ENCODE results near the gene DUSP9.

DNA sequence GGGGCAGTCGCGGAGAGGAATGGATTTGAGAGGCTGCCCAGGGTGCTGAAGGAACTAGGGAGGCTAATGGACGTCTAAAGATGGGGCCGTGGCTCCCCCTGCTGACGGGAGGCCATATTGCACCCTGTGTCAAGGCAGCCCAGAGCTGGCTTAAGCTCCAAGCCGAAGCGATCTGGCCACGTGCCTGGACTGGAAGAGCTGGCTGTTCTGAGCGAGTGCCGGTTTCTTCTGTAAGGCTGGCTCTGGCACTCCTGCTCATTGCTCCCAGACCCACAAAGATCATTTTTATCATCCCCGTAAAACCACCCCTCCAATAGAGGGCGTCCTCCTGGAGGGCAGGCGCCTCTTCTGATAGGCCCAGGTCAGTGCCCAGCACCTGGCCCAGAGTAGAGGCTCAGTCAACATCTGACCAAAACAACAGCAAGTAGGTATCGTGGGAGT is 21.0 kb downstream of the DUSP9 start:
- TF ChIP-seq BHLHE40 (IDR thresholded peaks at IDR 0.05; ENCODE audit: borderline replicate concordance in 1 of 2, low read depth in 2 of 2, low read length in 1 of 2) (peak in 1 of 2 experiments; percentile 59; a peak in 1 of 4 replicates), ESRRA (IDR thresholded peaks at IDR 0.05; ENCODE audit: low read length) (no peak), SIN3A (IDR thresholded peaks at IDR 0.05; ENCODE audit: low read depth, low read length) (no peak), POU2F2 (IDR thresholded peaks at IDR 0.05; ENCODE audit: borderline replicate concordance, low read depth, low read length) (no peak)
- TF ChIP-seq, protein P1, sequence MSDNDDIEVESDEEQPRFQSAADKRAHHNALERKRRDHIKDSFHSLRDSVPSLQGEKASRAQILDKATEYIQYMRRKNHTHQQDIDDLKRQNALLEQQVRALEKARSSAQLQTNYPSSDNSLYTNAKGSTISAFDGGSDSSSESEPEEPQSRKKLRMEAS (IDR thresholded peaks at IDR 0.05; ENCODE audit: low read depth, low read length) = no peak

Data from GM12878 (cell line).